ENCODE data around the gene GDE1. TPM values are rescaled to one million over a fixed set of nuclear protein-coding genes. Genes with fewer than 3 reads are reported as not detected.

GDE1 gene
- total and polyA plus RNA-seq, 2 of the 4 experiments (the other 2 are of a cell fraction) = 50.1 to 62.4 TPM

DNA sequence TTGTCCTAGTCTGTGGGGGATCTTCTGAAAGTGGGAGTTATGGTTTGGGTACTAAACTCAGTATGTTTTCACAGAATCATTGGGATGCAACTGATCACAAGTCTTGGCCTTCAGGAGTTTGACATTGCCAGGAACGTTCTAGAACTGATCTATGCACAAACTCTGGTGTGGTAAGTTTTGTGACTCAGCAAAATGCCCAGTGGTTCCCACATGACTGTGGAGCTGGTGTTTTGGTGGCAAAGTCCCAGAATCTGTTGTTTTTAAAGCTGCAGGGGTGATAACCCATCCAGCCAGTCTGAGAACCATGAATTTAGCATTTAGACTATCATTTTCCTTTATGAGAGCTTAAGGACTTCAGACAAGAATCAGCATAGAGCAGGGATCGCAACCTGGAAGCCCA is 40.6 kb downstream of the GDE1 start:
- no peak for TF ChIP-seq MAZ (IDR thresholded peaks at IDR 0.05; ENCODE audit: borderline replicate concordance, low read depth, low read length)
- TF ChIP-seq NFE2L2 (IDR thresholded peaks at IDR 0.05; ENCODE audit: low read depth, low read length) = peak; percentile 53
- H2BK20ac ChIP-seq (ENCODE audit: low read depth, low read length) = no peak overlapping the region
- H3K27me3 ChIP-seq (ENCODE audit: control insufficient read depth, insufficient read depth, low read length) = peaks cover 2% of the 10 kb centered on the region
- H4K8ac ChIP-seq (ENCODE audit: low read depth in 2 of 2, low read length in 2 of 2) = no peak overlapping the region
- H3K23ac ChIP-seq (ENCODE audit: low read depth, low read length) = no peak overlapping the region
- H4K91ac ChIP-seq (ENCODE audit: insufficient read depth, low read depth, low read length) = no peak overlapping the region
- no peak overlapping the region for H2AK5ac ChIP-seq (ENCODE audit: low read depth, low read length)
- ChIA-PET POLR2A (ENCODE audit: unreplicated experiment) (no interaction called here), CTCF (no interaction called here)
- H2BK15ac ChIP-seq (ENCODE audit: low read depth, low read length) = no peak overlapping the region
- H4K20me1 ChIP-seq (ENCODE audit: insufficient read depth, low read length) = no peaks in the 10 kb centered on the region
- no peak overlapping the region for H2BK5ac ChIP-seq (ENCODE audit: low read depth, low read length, poor library complexity, severe bottlenecking)
- H3K79me1 ChIP-seq (ENCODE audit: low read depth in 1 of 2, low read length in 2 of 2) = no peaks in the 10 kb centered on the region
- H3K56ac ChIP-seq (ENCODE audit: extremely low read depth, insufficient read depth, low read length) = no peak overlapping the region
- ATAC-seq (ENCODE audit: low read depth) (no peak), DNase-seq (no peak)
- no peaks in the 10 kb centered on the region for H3K9me1 ChIP-seq (ENCODE audit: insufficient read depth, low read length)
- no peak overlapping the region for H3K4me3 ChIP-seq (ENCODE audit: insufficient read depth, low read depth, low read length)
- no peak overlapping the region for H2BK120ac ChIP-seq (ENCODE audit: low read depth, low read length)
- H4K5ac ChIP-seq (ENCODE audit: low read depth, low read length) = no peak overlapping the region
- WGBS, 2 experiments (ENCODE audit: extremely low coverage in 2 of 2, insufficient read length in 1 of 2) = 17% methylated on average over 1 of the region's 2 CpGs; no CpG with 5 or more reads in 1 of the 2 experiments
- intact Hi-C loops (cut with micrococcal nuclease) = no loop called here
- dilution Hi-C loops (cut with HindIII; ENCODE audit: low sequenced_read_pairs, unreplicated experiment) = no loop called here
- H3K14ac ChIP-seq (replicated peaks; ENCODE audit: low read depth, low read length) = no peak overlapping the region
- no peak overlapping the region for H3K27ac ChIP-seq (ENCODE audit: insufficient read depth, low read length)
- no peaks in the 10 kb centered on the region for H3K4me1 ChIP-seq (ENCODE audit: control insufficient read depth, insufficient read depth, low read length)
- in situ Hi-C loops (cut with MboI; ENCODE audit: low sequenced_read_pairs) = no loop called here
- no peak overlapping the region for H3K4ac ChIP-seq (ENCODE audit: low read depth, low read length)
- H3K4me2 ChIP-seq (ENCODE audit: low read depth, low read length) = no peak overlapping the region
- H3K18ac ChIP-seq (ENCODE audit: low read depth, low read length) = no peak overlapping the region
- no peak overlapping the region for H2AK9ac ChIP-seq (replicated peaks; ENCODE audit: low read depth, low read length, poor library complexity)
- H3K9ac ChIP-seq (ENCODE audit: low read depth, low read length) = no peak overlapping the region
- no peaks in the 10 kb centered on the region for H3K9me3 ChIP-seq (ENCODE audit: control insufficient read depth, insufficient read depth, low read length)
- no TSS peak for BruUV-seq (replicated peaks)
- no peak overlapping the region for H2AFZ ChIP-seq (replicated peaks; ENCODE audit: low read length, poor library complexity)
- no peaks in the 10 kb centered on the region for H3K36me3 ChIP-seq (ENCODE audit: control insufficient read depth, insufficient read depth, low read length)

All from IMR-90 (cell line).